Measurements from ENCODE around the gene USPL1.

Gene USPL1

DNA sequence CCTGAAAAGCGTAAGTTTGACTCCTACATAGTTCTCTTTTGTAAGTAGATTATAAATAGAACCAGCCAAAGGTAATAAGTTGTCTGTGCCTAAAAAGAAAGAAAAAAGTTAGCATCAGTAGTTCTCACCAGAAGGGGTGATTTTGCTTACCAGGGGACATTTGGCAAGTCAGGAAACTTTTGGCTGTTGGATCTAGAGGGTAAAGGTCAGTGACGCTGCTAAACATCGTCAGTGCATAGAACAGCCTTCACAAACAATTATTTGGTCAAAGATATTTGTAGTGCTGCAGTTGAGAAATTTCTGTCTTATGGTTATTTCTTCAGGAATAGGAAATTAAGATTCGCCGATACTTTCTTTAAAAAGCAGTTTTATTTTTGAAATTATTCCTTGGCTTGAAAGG, 2.0 kb downstream of the USPL1 start:
- Histone ChIP-seq H3K36me3 (ENCODE audit: control insufficient read depth in 4 of 4, insufficient read depth in 4 of 4, low read length in 3 of 4) (peaks cover 2 to 30% (median 16%) of the 10 kb centered on the region in 4 experiments), H3K4me3 (ENCODE audit: control insufficient read depth in 1 of 7, extremely low read depth in 1 of 7, insufficient read depth in 4 of 7, low read depth in 2 of 7, low read length in 6 of 7) (peak overlapping the region in 3 of 7 experiments; percentile 26 to 100 (median 96)), H3K27ac (ENCODE audit: insufficient read depth in 1 of 2, low read depth in 1 of 2, low read length in 2 of 2, poor library complexity in 1 of 2, severe bottlenecking in 2 of 2) (peak overlapping the region in 1 of 2 experiments; percentile 19), H3K9me3 (ENCODE audit: control extremely low read depth in 1 of 5, control insufficient read depth in 4 of 5, insufficient read depth in 2 of 5, low read depth in 1 of 5, low read length in 4 of 5) (no peaks in the 10 kb centered on the region), H3K27me3 (replicated peaks in 2 of 5; ENCODE audit: control insufficient read depth in 4 of 5, insufficient read depth in 5 of 5, low read length in 4 of 5) (no peaks in the 10 kb centered on the region), H3K4me1 (ENCODE audit: control extremely low read depth in 1 of 4, control insufficient read depth in 4 of 4, insufficient read depth in 4 of 4, low read length in 3 of 4) (peaks cover 16 to 45% (median 26%) of the 10 kb centered on the region in 4 experiments)
- ChIA-PET CTCF (no interaction called here), POLR2A (no interaction called here)
- no peak for DNase-seq
- 94% methylated on average over 2 of the region's 5 CpGs for WGBS (ENCODE audit: insufficient coverage)

GRCh38 chr13:30620941-30621340, 3.2 kb downstream of the USPL1 start:
- Histone ChIP-seq H3K4me3 (ENCODE audit: control insufficient read depth in 1 of 7, extremely low read depth in 1 of 7, insufficient read depth in 4 of 7, low read depth in 2 of 7, low read length in 6 of 7) (no peak overlapping the region), H3K27ac (ENCODE audit: insufficient read depth in 1 of 2, low read depth in 1 of 2, low read length in 2 of 2, poor library complexity in 1 of 2, severe bottlenecking in 2 of 2) (no peak overlapping the region), H3K27me3 (replicated peaks in 2 of 5; ENCODE audit: control insufficient read depth in 4 of 5, insufficient read depth in 5 of 5, low read length in 4 of 5) (no peaks in the 10 kb centered on the region), H3K36me3 (ENCODE audit: control insufficient read depth in 4 of 4, insufficient read depth in 4 of 4, low read length in 3 of 4) (peaks cover 5 to 41% (median 19%) of the 10 kb centered on the region in 4 experiments), H3K4me1 (ENCODE audit: control extremely low read depth in 1 of 4, control insufficient read depth in 4 of 4, insufficient read depth in 4 of 4, low read length in 3 of 4) (peaks cover 16 to 34% (median 20%) of the 10 kb centered on the region in 4 experiments), H3K9me3 (ENCODE audit: control extremely low read depth in 1 of 5, control insufficient read depth in 4 of 5, insufficient read depth in 2 of 5, low read depth in 1 of 5, low read length in 4 of 5) (no peaks in the 10 kb centered on the region)
- CTCF ChIA-PET, result no interaction called here
- WGBS (ENCODE audit: insufficient coverage), result no CpG with 5 or more reads among the region's 3 CpGs
- POLR2A ChIA-PET, result no interaction called here
- no peak for DNase-seq

DNA sequence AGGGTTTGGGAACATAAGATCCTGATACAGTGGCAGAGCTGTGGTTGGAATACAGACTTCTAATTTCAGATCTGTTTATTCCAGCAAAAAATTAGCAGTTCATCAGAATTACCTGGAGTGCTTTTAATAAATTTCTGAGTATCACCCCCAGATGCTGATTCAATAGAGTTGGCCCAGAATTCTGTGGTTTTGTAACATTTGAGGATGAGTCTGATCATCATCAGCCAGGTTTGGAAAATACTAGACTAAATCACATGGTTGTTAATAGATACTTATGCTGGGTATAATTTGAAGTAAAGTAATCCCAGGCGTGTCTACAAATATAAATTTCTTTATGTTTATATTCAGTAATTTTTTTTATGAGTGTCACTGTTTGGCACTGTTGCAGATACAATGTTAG, 4.8 kb downstream of the USPL1 start:
- H3K9me3 ChIP-seq (ENCODE audit: control extremely low read depth in 1 of 5, control insufficient read depth in 4 of 5, insufficient read depth in 2 of 5, low read depth in 1 of 5, low read length in 4 of 5), result no peaks in the 10 kb centered on the region
- CTCF ChIA-PET, result interaction anchor here (1.2 kb wide), 1 partner anchor 182 kb away, joined by 5 read pairs; no protein-coding TSS in a partner anchor

GRCh38 chr13:30623392-30623791, 5.7 kb downstream of the USPL1 start:
- 67% methylated on average over 5 of the region's 5 CpGs for WGBS (ENCODE audit: insufficient coverage)
- no peaks in the 10 kb centered on the region for H3K9me3 ChIP-seq (ENCODE audit: control extremely low read depth in 1 of 5, control insufficient read depth in 4 of 5, insufficient read depth in 2 of 5, low read depth in 1 of 5, low read length in 4 of 5)
- DNase-seq, result no peak
- CTCF ChIA-PET, result interaction anchor here (1.2 kb wide), 1 partner anchor 181 kb away, joined by 5 read pairs; no protein-coding TSS in a partner anchor
- POLR2A ChIA-PET, result interaction anchor here (0.5 kb wide), 1 partner anchor 13 kb away, joined by 3 read pairs; no protein-coding TSS in a partner anchor
- H3K4me3 ChIP-seq (ENCODE audit: control insufficient read depth in 1 of 7, extremely low read depth in 1 of 7, insufficient read depth in 4 of 7, low read depth in 2 of 7, low read length in 6 of 7), result no peak overlapping the region
- no peaks in the 10 kb centered on the region for H3K27me3 ChIP-seq (replicated peaks in 2 of 5; ENCODE audit: control insufficient read depth in 4 of 5, insufficient read depth in 5 of 5, low read length in 4 of 5)
- peaks cover 5 to 41% (median 19%) of the 10 kb centered on the region in 4 experiments for H3K36me3 ChIP-seq (ENCODE audit: control insufficient read depth in 4 of 4, insufficient read depth in 4 of 4, low read length in 3 of 4)
- H3K4me1 ChIP-seq (ENCODE audit: control extremely low read depth in 1 of 4, control insufficient read depth in 4 of 4, insufficient read depth in 4 of 4, low read length in 3 of 4), result peaks cover 13 to 32% (median 22%) of the 10 kb centered on the region in 4 experiments
- no peak overlapping the region for H3K27ac ChIP-seq (ENCODE audit: insufficient read depth in 1 of 2, low read depth in 1 of 2, low read length in 2 of 2, poor library complexity in 1 of 2, severe bottlenecking in 2 of 2)

More for the DNA sequence above, 4.8 kb downstream of the USPL1 start:
- Histone ChIP-seq H3K4me3 (ENCODE audit: control insufficient read depth in 1 of 7, extremely low read depth in 1 of 7, insufficient read depth in 4 of 7, low read depth in 2 of 7, low read length in 6 of 7) (no peak overlapping the region), H3K27me3 (replicated peaks in 2 of 5; ENCODE audit: control insufficient read depth in 4 of 5, insufficient read depth in 5 of 5, low read length in 4 of 5) (no peaks in the 10 kb centered on the region), H3K36me3 (ENCODE audit: control insufficient read depth in 4 of 4, insufficient read depth in 4 of 4, low read length in 3 of 4) (peaks cover 5 to 41% (median 19%) of the 10 kb centered on the region in 4 experiments), H3K27ac (ENCODE audit: insufficient read depth in 1 of 2, low read depth in 1 of 2, low read length in 2 of 2, poor library complexity in 1 of 2, severe bottlenecking in 2 of 2) (no peak overlapping the region), H3K4me1 (ENCODE audit: control extremely low read depth in 1 of 4, control insufficient read depth in 4 of 4, insufficient read depth in 4 of 4, low read length in 3 of 4) (peaks cover 13 to 30% (median 23%) of the 10 kb centered on the region in 4 experiments)
- DNase-seq, result no peak
- POLR2A ChIA-PET, result no interaction called here
- WGBS (ENCODE audit: insufficient coverage), result no CpG with 5 or more reads among the region's 1 CpG

DNA sequence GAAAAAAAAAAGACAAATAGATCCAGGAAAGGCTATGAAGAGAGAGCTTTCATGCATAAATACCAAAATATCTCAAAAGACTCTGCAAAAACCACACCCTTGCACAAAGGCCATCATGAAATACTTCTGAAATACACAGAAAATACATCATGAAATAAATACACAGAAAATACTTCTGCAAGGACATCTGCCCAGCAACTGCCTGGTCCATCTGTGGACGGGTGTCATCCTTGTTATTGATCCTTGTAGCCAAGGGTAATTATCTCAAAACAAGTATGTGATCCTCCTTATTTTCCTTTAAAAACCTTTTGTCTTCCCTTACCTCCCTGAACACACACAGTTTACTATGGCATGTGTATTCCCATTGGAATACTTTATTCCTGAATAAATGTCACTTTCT, 6.9 kb downstream of the USPL1 start:
- no peaks in the 10 kb centered on the region for H3K27me3 ChIP-seq (replicated peaks in 2 of 5; ENCODE audit: control insufficient read depth in 4 of 5, insufficient read depth in 5 of 5, low read length in 4 of 5)
- peaks cover 6 to 53% (median 21%) of the 10 kb centered on the region in 4 experiments for H3K36me3 ChIP-seq (ENCODE audit: control insufficient read depth in 4 of 4, insufficient read depth in 4 of 4, low read length in 3 of 4)
- no peak overlapping the region for H3K4me3 ChIP-seq (ENCODE audit: control insufficient read depth in 1 of 7, extremely low read depth in 1 of 7, insufficient read depth in 4 of 7, low read depth in 2 of 7, low read length in 6 of 7)
- POLR2A ChIA-PET, result interaction anchor here (0.7 kb wide), 1 partner anchor 38 kb away, joined by 3 read pairs; no protein-coding TSS in a partner anchor
- H3K9me3 ChIP-seq (ENCODE audit: control extremely low read depth in 1 of 5, control insufficient read depth in 4 of 5, insufficient read depth in 2 of 5, low read depth in 1 of 5, low read length in 4 of 5), result no peaks in the 10 kb centered on the region
- 88% methylated on average over 1 of the region's 1 CpG for WGBS (ENCODE audit: insufficient coverage)
- no peak overlapping the region for H3K27ac ChIP-seq (ENCODE audit: insufficient read depth in 1 of 2, low read depth in 1 of 2, low read length in 2 of 2, poor library complexity in 1 of 2, severe bottlenecking in 2 of 2)
- no peak for DNase-seq
- peaks cover 2 to 21% (median 11%) of the 10 kb centered on the region in 4 experiments for H3K4me1 ChIP-seq (ENCODE audit: control extremely low read depth in 1 of 4, control insufficient read depth in 4 of 4, insufficient read depth in 4 of 4, low read length in 3 of 4)
- CTCF ChIA-PET, result interaction anchor here (1.2 to 1.5 kb wide), 2 partner anchors 12 to 49 kb away, joined by 3 read pairs; no protein-coding TSS in a partner anchor

- ChIA-PET POLR2A (no interaction called here), CTCF (interaction anchor here (1.1 to 1.4 kb wide), 2 partner anchors 114 to 175 kb away, joined by 3 read pairs; no protein-coding TSS in a partner anchor)
- no peak for DNase-seq
- Histone ChIP-seq H3K4me1 (ENCODE audit: control extremely low read depth in 1 of 4, control insufficient read depth in 4 of 4, insufficient read depth in 4 of 4, low read length in 3 of 4) (peaks cover 0 to 12% (median 4%) of the 10 kb centered on the region in 4 experiments), H3K27ac (ENCODE audit: insufficient read depth in 1 of 2, low read depth in 1 of 2, low read length in 2 of 2, poor library complexity in 1 of 2, severe bottlenecking in 2 of 2) (no peak overlapping the region), H3K36me3 (ENCODE audit: control insufficient read depth in 4 of 4, insufficient read depth in 4 of 4, low read length in 3 of 4) (peaks cover 3 to 49% (median 36%) of the 10 kb centered on the region in 4 experiments), H3K27me3 (replicated peaks in 2 of 5; ENCODE audit: control insufficient read depth in 4 of 5, insufficient read depth in 5 of 5, low read length in 4 of 5) (no peaks in the 10 kb centered on the region), H3K4me3 (ENCODE audit: control insufficient read depth in 1 of 7, extremely low read depth in 1 of 7, insufficient read depth in 4 of 7, low read depth in 2 of 7, low read length in 6 of 7) (no peak overlapping the region), H3K9me3 (ENCODE audit: control extremely low read depth in 1 of 5, control insufficient read depth in 4 of 5, insufficient read depth in 2 of 5, low read depth in 1 of 5, low read length in 4 of 5) (peaks cover 0 to 5% (median 0%) of the 10 kb centered on the region in 5 experiments)
These were observed 11.8 kb downstream of the USPL1 start for GRCh38 chr13:30629527-30629926.

GRCh38 chr13:30633861-30634260, 16.1 kb downstream of the USPL1 start:
- peaks cover 3 to 53% (median 37%) of the 10 kb centered on the region in 4 experiments for H3K36me3 ChIP-seq (ENCODE audit: control insufficient read depth in 4 of 4, insufficient read depth in 4 of 4, low read length in 3 of 4)
- no peak for DNase-seq
- no peaks in the 10 kb centered on the region for H3K4me1 ChIP-seq (ENCODE audit: control extremely low read depth in 1 of 4, control insufficient read depth in 4 of 4, insufficient read depth in 4 of 4, low read length in 3 of 4)
- ChIA-PET CTCF (no interaction called here), POLR2A (no interaction called here)
- WGBS (ENCODE audit: insufficient coverage), result 100% methylated on average over 4 of the region's 4 CpGs
- H3K4me3 ChIP-seq (ENCODE audit: control insufficient read depth in 1 of 7, extremely low read depth in 1 of 7, insufficient read depth in 4 of 7, low read depth in 2 of 7, low read length in 6 of 7), result no peak overlapping the region
- no peak overlapping the region for H3K27ac ChIP-seq (ENCODE audit: insufficient read depth in 1 of 2, low read depth in 1 of 2, low read length in 2 of 2, poor library complexity in 1 of 2, severe bottlenecking in 2 of 2)
- H3K27me3 ChIP-seq (replicated peaks in 2 of 5; ENCODE audit: control insufficient read depth in 4 of 5, insufficient read depth in 5 of 5, low read length in 4 of 5), result no peaks in the 10 kb centered on the region
- peaks cover 0 to 6% (median 0%) of the 10 kb centered on the region in 5 experiments for H3K9me3 ChIP-seq (ENCODE audit: control extremely low read depth in 1 of 5, control insufficient read depth in 4 of 5, insufficient read depth in 2 of 5, low read depth in 1 of 5, low read length in 4 of 5)
